Colonic mucosa (tissue), 4 donors: ENCODE data around the gene PPFIA2. TPM values are rescaled to one million over a fixed set of nuclear protein-coding genes. Genes with fewer than 3 reads are reported as not detected.

Experiments used
- DNase-seq: peaks from one replicate; pipeline ENCODE4 v3.0.0-alpha.2; 2020
- H3K27ac ChIP-seq: fragments of 200-600 bp; one replicate; pipeline ENCODE4 v1.8.0; 2021
- H3K27me3 ChIP-seq: fragments of 200-600 bp; one replicate; pipeline ENCODE4 v1.8.0; 2021
- H3K36me3 ChIP-seq: fragments of 200-600 bp; one replicate; pipeline ENCODE4 v1.8.0; 2021
- H3K4me1 ChIP-seq: fragments of 200-600 bp; one replicate; pipeline ENCODE4 v1.8.0; 2021; ENCODE audit warnings: mild to moderate bottlenecking
- H3K4me3 ChIP-seq: fragments of 200-600 bp; one replicate; pipeline ENCODE4 v1.8.0; 2021
- H3K9ac ChIP-seq, 2 donors: one replicate each; pipeline ENCODE4 v1.7.0; 2013; ENCODE audit warnings: control low read depth in 2 of 2, low read depth in 2 of 2, low read length in 2 of 2
- H3K9me3 ChIP-seq: fragments of 200-600 bp; one replicate; pipeline ENCODE4 v1.8.0; 2021
- CTCF ChIP-seq: fragments of 200-600 bp; IDR thresholded peaks from one replicate; pipeline ENCODE4 v1.8.0; 2022; ENCODE audit warnings: antibody characterized with exemption, mild to moderate bottlenecking
- intact Hi-C: fragments of 100-400 bp; cut with DNase I; formaldehyde crosslinking; loops from one replicate; pipeline ENCODE4 v1.14.1; 2022
- total RNA-seq, 2 donors: library from RNA; stranded (reverse); fragmentation: NEBNext Ultra II Directional in 1 of 2; extraction: Animal tissue kit (Norgen Biotek cat#: 25700) in 1 of 2; gene quantifications; one replicate each; pipeline ENCODE4 v1.2.1, GENCODE V29; 2021
- donor health status: healthy.
- donor health status: DM: no; HTN: no; CAD: no.
- donor health status: DM: no; HTN: no; CAD: no.

The PPFIA2 gene
- total RNA-seq, 2 donors from 2014 or later = 0.49 to 2.2 TPM

- intact Hi-C loops = no loop called here
These were observed 46.6 kb downstream of the PPFIA2 start for GRCh38 chr12:81712536-81712935.

GRCh38 chr12:81705586-81705985 lies 53.6 kb downstream of the PPFIA2 start:
- Histone ChIP-seq H3K36me3 (no peaks in the 10 kb centered on the region), H3K9ac (no peak overlapping the region), H3K9me3 (no peaks in the 10 kb centered on the region), H3K4me3 (no peak overlapping the region), H3K4me1 (no peaks in the 10 kb centered on the region), H3K27ac (no peak overlapping the region), H3K27me3 (no peaks in the 10 kb centered on the region)
- TF ChIP-seq CTCF = no peak
- intact Hi-C loops = no loop called here
- DNase-seq = no peak

More at GRCh38 chr12:81712536-81712935, 46.6 kb downstream of the PPFIA2 start:
- Histone ChIP-seq H3K4me3 (no peak overlapping the region), H3K4me1 (no peaks in the 10 kb centered on the region), H3K27ac (no peak overlapping the region), H3K9ac (no peak overlapping the region), H3K36me3 (no peaks in the 10 kb centered on the region), H3K9me3 (no peaks in the 10 kb centered on the region), H3K27me3 (no peaks in the 10 kb centered on the region)
- TF ChIP-seq CTCF = no peak
- no peak for DNase-seq

GRCh38 chr12:81699551-81699950 lies 59.6 kb downstream of the PPFIA2 start:
- intact Hi-C loops = no loop called here
- H3K27me3 ChIP-seq = no peaks in the 10 kb centered on the region
- TF ChIP-seq CTCF = no peak
- no peaks in the 10 kb centered on the region for H3K9me3 ChIP-seq
- H3K27ac ChIP-seq = no peak overlapping the region
- no peak for DNase-seq
- no peaks in the 10 kb centered on the region for H3K4me1 ChIP-seq
- no peak overlapping the region for H3K9ac ChIP-seq
- H3K4me3 ChIP-seq = no peak overlapping the region
- no peaks in the 10 kb centered on the region for H3K36me3 ChIP-seq

- no peak for DNase-seq
- H3K4me3 ChIP-seq = no peak overlapping the region
- H3K27me3 ChIP-seq = no peaks in the 10 kb centered on the region
- no peak overlapping the region for H3K9ac ChIP-seq
- H3K9me3 ChIP-seq = no peaks in the 10 kb centered on the region
- intact Hi-C loops = no loop called here
- no peaks in the 10 kb centered on the region for H3K4me1 ChIP-seq
- H3K27ac ChIP-seq = no peak overlapping the region
- no peaks in the 10 kb centered on the region for H3K36me3 ChIP-seq
- no peak for TF ChIP-seq CTCF
These were observed 67.1 kb downstream of the PPFIA2 start for GRCh38 chr12:81692008-81692407.

GRCh38 chr12:81683881-81684280 lies 75.3 kb downstream of the PPFIA2 start:
- H3K9me3 ChIP-seq = no peaks in the 10 kb centered on the region
- H3K27me3 ChIP-seq = no peaks in the 10 kb centered on the region
- no peaks in the 10 kb centered on the region for H3K4me1 ChIP-seq
- no peak overlapping the region for H3K27ac ChIP-seq
- H3K9ac ChIP-seq = no peak overlapping the region
- no peak overlapping the region for H3K4me3 ChIP-seq
- H3K36me3 ChIP-seq = no peaks in the 10 kb centered on the region
- no peak for TF ChIP-seq CTCF
- intact Hi-C loops = no loop called here
- no peak for DNase-seq

- Histone ChIP-seq H3K4me1 (no peaks in the 10 kb centered on the region), H3K9me3 (no peaks in the 10 kb centered on the region), H3K4me3 (no peak overlapping the region), H3K9ac (no peak overlapping the region), H3K36me3 (no peaks in the 10 kb centered on the region), H3K27me3 (no peaks in the 10 kb centered on the region), H3K27ac (no peak overlapping the region)
- no peak for DNase-seq
- no peak for TF ChIP-seq CTCF
- intact Hi-C loops = no loop called here
These were observed 79.5 kb downstream of the PPFIA2 start for GRCh38 chr12:81679614-81680013.
